Activated CD4-positive, CD25-positive, alpha-beta regulatory T cell treated with anti-CD3 and anti-CD28 coated beads, Interleukin-2, amount 50 U/mL, for 16 hours (primary cell): Measurements from ENCODE around the gene ZNF705A.
"Not testable (repeated sequence)": the region's sequence is repeated elsewhere in the genome, so short reads cannot be mapped to it uniquely, and the experiment has no call there.

ENCODE experiments used
- DNase-seq: peaks from one replicate; pipeline ENCODE4 v3.0.0-alpha.2; 2020; ENCODE audit warnings: low read depth, low spot score

ZNF705A gene

GRCh38 chr12:8156845-8157244 lies at the start of gene ZNF705A:
Gene ZNF705A, plus strand, starts transcription at chr12:8157015. Its CDS starts 15,611 bp downstream, at chr12:8172626.
- DNase-seq = no peak

- DNase-seq = peak; percentile 58
Measured at GRCh38 chr12:8108808-8109398, 47.9 kb upstream of the ZNF705A start.

- DNase-seq = not testable (repeated sequence)
Measured at GRCh38 chr12:8113117-8113516, 43.7 kb upstream of the ZNF705A start.

GRCh38 chr12:8120072-8120713 lies 36.6 kb upstream of the ZNF705A start:
- DNase-seq = no peak

- DNase-seq = no peak
Measured at GRCh38 chr12:8123124-8123912, 33.5 kb upstream of the ZNF705A start, which contains the start of gene CLEC4A. Gene CLEC4A, plus strand, starts transcription at chr12:8123617. Its CDS starts 262 bp downstream, at chr12:8123879.

GRCh38 chr12:8127138-8127537 lies 29.7 kb upstream of the ZNF705A start:
- DNase-seq = no peak

- DNase-seq = not testable (repeated sequence)
Measured at GRCh38 chr12:8133636-8134397, 23.0 kb upstream of the ZNF705A start.

GRCh38 chr12:8134398-8134930 lies 22.4 kb upstream of the ZNF705A start:
- not testable (repeated sequence) for DNase-seq

- DNase-seq = not testable (repeated sequence)
Measured at GRCh38 chr12:8141647-8142046, 15.2 kb upstream of the ZNF705A start.

GRCh38 chr12:8143261-8143660 lies 13.6 kb upstream of the ZNF705A start:
- DNase-seq = no peak

- no peak for DNase-seq
Measured at GRCh38 chr12:8145754-8146441, 10.9 kb upstream of the ZNF705A start.

GRCh38 chr12:8146442-8146771 lies 10.4 kb upstream of the ZNF705A start:
- no peak for DNase-seq

- no peak for DNase-seq
Measured at GRCh38 chr12:8154526-8154925, 2.3 kb upstream of the ZNF705A start.

- no peak for DNase-seq
Measured at GRCh38 chr12:8156416-8156815, 399 bp upstream of the ZNF705A start.

GRCh38 chr12:8157484-8158198 lies 826 bp downstream of the ZNF705A start:
- DNase-seq = no peak

GRCh38 chr12:8172911-8173310 lies 16.1 kb downstream of the ZNF705A start:
- DNase-seq = not testable (repeated sequence)

- peak; percentile 33 for DNase-seq
Measured at GRCh38 chr12:8179989-8180585, 23.3 kb downstream of the ZNF705A start.

- DNase-seq = not testable (repeated sequence)
Measured at GRCh38 chr12:8181271-8181670, 24.5 kb downstream of the ZNF705A start.

- DNase-seq = not testable (repeated sequence)
Measured at GRCh38 chr12:8182923-8183322, 26.1 kb downstream of the ZNF705A start.

GRCh38 chr12:8183346-8183745 lies 26.5 kb downstream of the ZNF705A start:
- DNase-seq = not testable (repeated sequence)
